Lung (tissue), 12 donors: ENCODE data around the gene MYBPH. TPM values are rescaled to one million over a fixed set of nuclear protein-coding genes. Genes with fewer than 3 reads are reported as not detected.

Experiments used
- ATAC-seq: fragments of 200-7000 bp; cut with Tn5 transposase; one replicate; pipeline ENCODE4 v1.9.1; 2020; ENCODE audit warnings: moderate number of reproducible peaks; ENCODE audit not compliant: insufficient read depth, low FRiP score
- DNase-seq, 3 donors: peaks; one replicate each; pipeline ENCODE4 v3.0.0-alpha.2; 2013 to 2017
- H3K27ac ChIP-seq, 2 donors: one replicate each; pipeline ENCODE4 v1.5.1; 2013; ENCODE audit warnings: mild to moderate bottlenecking in 2 of 2, moderate library complexity in 2 of 2, control low read depth in 1 of 2, inconsistent platforms in 1 of 2, low read depth in 1 of 2, low read length in 1 of 2
- H3K27me3 ChIP-seq, 3 donors: one replicate each; pipeline ENCODE4 v1.5.1; 2013; ENCODE audit warnings: low read length in 2 of 3; ENCODE audit not compliant: control insufficient read depth in 3 of 3, insufficient read depth in 3 of 3
- H3K36me3 ChIP-seq, 4 donors: one replicate each; pipeline ENCODE4 v1.5.1; 2013; ENCODE audit warnings: low read length in 4 of 4, mild to moderate bottlenecking in 1 of 4, moderate library complexity in 1 of 4; ENCODE audit not compliant: control insufficient read depth in 4 of 4, insufficient read depth in 4 of 4
- H3K4me1 ChIP-seq, 5 donors: one replicate each; pipeline ENCODE4 v1.5.1; 2013; ENCODE audit warnings: low read length in 5 of 5, mild to moderate bottlenecking in 2 of 5, moderate library complexity in 1 of 5; ENCODE audit not compliant: control insufficient read depth in 5 of 5, insufficient read depth in 5 of 5
- H3K4me3 ChIP-seq: one replicate; pipeline ENCODE4 v1.5.1; 2013; ENCODE audit warnings: mild to moderate bottlenecking, control low read depth, moderate library complexity
- H3K9ac ChIP-seq, 2 donors: one replicate each; pipeline ENCODE4 v1.5.1; 2013; ENCODE audit warnings: low read length in 2 of 2, control low read depth in 1 of 2; ENCODE audit not compliant: insufficient read depth in 1 of 2
- H3K9me3 ChIP-seq, 4 donors: one replicate each; pipeline ENCODE4 v1.5.1; 2013; ENCODE audit warnings: low read length in 3 of 4, mild to moderate bottlenecking in 1 of 4, moderate library complexity in 1 of 4; ENCODE audit not compliant: control insufficient read depth in 4 of 4, insufficient read depth in 3 of 4
- WGBS, 2 donors: extraction: QIAGEN DNeasy Blood & Tissue Kit; methylation state at CpG; one replicate each; pipeline ENCODE4 v1.1.7; 2013; 5-methylcytosine and 5-hydroxymethylcytosine counted together
- polyA plus RNA-seq, 2 donors: library from polyadenylated mRNA; stranded (reverse); fragments of 200-250 nt; gene quantifications; one replicate each; pipeline ENCODE4 v1.2.1, GENCODE V29; 2013
- total RNA-seq, 2 donors: library from RNA; depleted of rRNA in 1 of 2; stranded (reverse); fragments of >200 nt in 1 of 2; gene quantifications; one replicate each; pipeline ENCODE4 v1.2.1, GENCODE V29; 2014 to 2021
- TF ChIP-seq, protein P1 (sequence below): IDR thresholded peaks from 2 replicates; pipeline ENCODE4 v1.5.1; 2012; ENCODE audit warnings: mild to moderate bottlenecking; ENCODE audit errors: control extremely low read depth, extremely low read depth
- donor health status: control.
- donor health status: control.
- donor health status: Bipolar disorder and iron deficiency.
- donor health status: healthy.
- donor health status: DM: yes; HTN: yes; CAD: no.

The MYBPH gene
- total and polyA plus RNA-seq, 4 donors: 0.16 to 0.41 TPM; not detected in 2

DNA sequence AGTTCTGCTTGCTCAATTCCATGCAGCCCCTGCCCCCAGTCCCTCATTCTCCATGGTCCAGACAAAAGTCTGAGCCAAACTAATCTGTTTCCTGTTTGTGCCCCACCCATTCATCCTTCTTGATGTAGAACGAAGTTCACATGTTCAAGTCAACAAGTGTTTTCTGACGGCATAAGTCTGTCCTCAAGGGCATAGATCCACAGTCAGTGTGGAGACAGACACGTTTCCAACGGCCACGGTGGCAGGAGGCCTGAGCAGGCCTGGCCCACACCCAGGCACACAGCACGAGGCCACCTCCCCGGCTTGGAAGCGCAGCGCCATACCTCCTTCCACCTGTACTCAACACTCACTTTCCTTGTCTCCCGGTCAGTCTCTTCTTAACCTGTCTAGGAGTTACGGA lies 32.0 kb downstream of the MYBPH start:
- H3K36me3 ChIP-seq: no peaks in the 10 kb centered on the region
- no peaks in the 10 kb centered on the region for H3K27me3 ChIP-seq
- H3K27ac ChIP-seq: no peak overlapping the region
- H3K4me3 ChIP-seq: no peak overlapping the region
- peaks cover 0 to 2% (median 0%) of the 10 kb centered on the region in 4 donors for H3K9me3 ChIP-seq
- DNase-seq (peak in 1 of 3 donors; percentile 55), ATAC-seq (no peak)
- WGBS, 2 donors: 75 to 77% methylated on average over 11 of the region's 11 CpGs
- TF ChIP-seq, protein P1, sequence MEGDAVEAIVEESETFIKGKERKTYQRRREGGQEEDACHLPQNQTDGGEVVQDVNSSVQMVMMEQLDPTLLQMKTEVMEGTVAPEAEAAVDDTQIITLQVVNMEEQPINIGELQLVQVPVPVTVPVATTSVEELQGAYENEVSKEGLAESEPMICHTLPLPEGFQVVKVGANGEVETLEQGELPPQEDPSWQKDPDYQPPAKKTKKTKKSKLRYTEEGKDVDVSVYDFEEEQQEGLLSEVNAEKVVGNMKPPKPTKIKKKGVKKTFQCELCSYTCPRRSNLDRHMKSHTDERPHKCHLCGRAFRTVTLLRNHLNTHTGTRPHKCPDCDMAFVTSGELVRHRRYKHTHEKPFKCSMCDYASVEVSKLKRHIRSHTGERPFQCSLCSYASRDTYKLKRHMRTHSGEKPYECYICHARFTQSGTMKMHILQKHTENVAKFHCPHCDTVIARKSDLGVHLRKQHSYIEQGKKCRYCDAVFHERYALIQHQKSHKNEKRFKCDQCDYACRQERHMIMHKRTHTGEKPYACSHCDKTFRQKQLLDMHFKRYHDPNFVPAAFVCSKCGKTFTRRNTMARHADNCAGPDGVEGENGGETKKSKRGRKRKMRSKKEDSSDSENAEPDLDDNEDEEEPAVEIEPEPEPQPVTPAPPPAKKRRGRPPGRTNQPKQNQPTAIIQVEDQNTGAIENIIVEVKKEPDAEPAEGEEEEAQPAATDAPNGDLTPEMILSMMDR: no peak
- H3K9ac ChIP-seq: no peak overlapping the region
- H3K4me1 ChIP-seq: peaks cover 0 to 13% (median 3%) of the 10 kb centered on the region in 5 donors

DNA sequence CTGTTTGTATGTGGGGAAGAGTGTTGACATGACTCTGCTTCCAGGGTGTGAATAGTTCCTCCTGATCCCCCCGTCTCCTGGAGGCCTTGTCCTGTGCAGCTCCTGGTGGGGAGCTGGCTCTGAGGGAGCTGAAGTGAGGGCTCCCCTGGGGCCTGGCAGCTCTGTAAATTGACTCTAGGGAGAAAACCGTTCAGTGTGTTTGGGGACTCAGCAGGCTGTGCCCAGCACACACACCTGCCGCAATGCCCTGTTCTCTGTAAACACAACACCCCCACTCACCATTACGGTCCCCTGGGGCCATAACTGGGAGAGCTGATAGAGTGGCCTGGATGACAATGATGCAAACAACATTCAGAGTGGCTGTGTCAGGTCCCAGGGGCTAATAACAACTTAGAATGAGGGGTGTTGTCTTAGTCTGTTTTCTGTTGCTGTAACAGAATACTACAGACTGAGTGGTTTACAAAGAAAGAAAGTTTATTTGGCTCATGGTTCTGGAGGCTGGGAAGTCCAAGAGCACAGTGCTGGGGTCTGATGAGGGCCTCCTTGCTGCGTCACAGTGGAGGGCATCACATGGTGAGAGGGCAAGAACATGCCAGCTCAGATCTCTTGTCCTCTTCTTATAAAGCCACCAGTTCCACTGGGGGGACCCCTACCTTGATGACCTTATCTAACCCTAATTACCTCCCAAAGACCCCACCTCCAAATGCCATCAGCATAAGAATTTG lies 32.8 kb downstream of the MYBPH start:
- no peaks in the 10 kb centered on the region for H3K36me3 ChIP-seq
- no peak for ATAC-seq
- 90 to 93% methylated on average over 5 of the region's 5 CpGs for WGBS, 2 donors
- H3K4me3 ChIP-seq: no peak overlapping the region
- DNase-seq: no peak
- H3K9me3 ChIP-seq: peaks cover 0 to 2% (median 0%) of the 10 kb centered on the region in 4 donors
- TF ChIP-seq, protein P1: no peak
- no peak overlapping the region for H3K9ac ChIP-seq
- no peak overlapping the region for H3K27ac ChIP-seq
- peaks cover 0 to 2% (median 0%) of the 10 kb centered on the region in 3 donors for H3K27me3 ChIP-seq
- peaks cover 0 to 9% (median 3%) of the 10 kb centered on the region in 5 donors for H3K4me1 ChIP-seq

DNA sequence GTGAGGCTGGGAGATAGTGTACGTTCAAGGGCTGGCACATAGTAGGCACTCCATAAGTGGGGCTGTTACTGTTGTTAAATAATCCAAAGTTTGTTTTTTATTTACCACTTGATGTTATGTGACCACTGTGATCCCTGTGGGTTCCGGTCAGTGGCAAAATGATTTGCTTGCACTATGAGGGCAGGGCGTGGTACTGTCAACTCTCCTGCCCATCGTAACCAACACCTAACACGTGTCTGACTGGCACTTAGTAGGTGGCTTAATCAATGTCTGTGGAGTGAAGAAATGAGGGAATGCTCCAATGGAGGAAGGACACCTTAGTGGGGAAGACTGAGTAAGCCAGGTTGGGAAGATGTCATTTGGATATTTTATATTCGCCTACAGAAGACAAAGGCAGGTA lies 33.5 kb downstream of the MYBPH start:
- no peak for DNase-seq
- 91 to 96% methylated on average over 6 of the region's 6 CpGs for whole genome bisulfite sequencing, 2 donors
- H3K4me1 ChIP-seq: peaks cover 0 to 9% (median 3%) of the 10 kb centered on the region in 5 donors
- H3K27me3 ChIP-seq: peaks cover 0 to 2% (median 0%) of the 10 kb centered on the region in 3 donors
- peaks cover 0 to 2% (median 0%) of the 10 kb centered on the region in 4 donors for H3K9me3 ChIP-seq
- no peak overlapping the region for H3K4me3 ChIP-seq
- no peaks in the 10 kb centered on the region for H3K36me3 ChIP-seq
- TF ChIP-seq, protein P1: no peak
- ATAC-seq: no peak
- H3K27ac ChIP-seq: no peak overlapping the region
- H3K9ac ChIP-seq: no peak overlapping the region
